ENCODE results near the gene OSBPL5.

OSBPL5 gene

GRCh38 chr11:3091081-3091845 lies 73.8 kb downstream of the OSBPL5 start:
- peaks cover 0 to 15% of the 10 kb centered on the region in 2 donors for H3K36me3 ChIP-seq (ENCODE audit: control insufficient read depth in 2 of 2, insufficient read depth in 2 of 2, low read length in 2 of 2)
- no peak overlapping the region for H3K27ac ChIP-seq (ENCODE audit: low read length)
- no peak overlapping the region for H3K9ac ChIP-seq (ENCODE audit: low read length in 2 of 2)
- H3K9me3 ChIP-seq (ENCODE audit: control insufficient read depth in 2 of 2, low read length in 2 of 2) = no peaks in the 10 kb centered on the region
- H3K4me3 ChIP-seq (ENCODE audit: low read length in 2 of 2) = no peak overlapping the region
- no peaks in the 10 kb centered on the region for H3K27me3 ChIP-seq (ENCODE audit: control insufficient read depth in 1 of 2, insufficient read depth in 2 of 2, low read length in 2 of 2)
- H3K4me1 ChIP-seq (ENCODE audit: control insufficient read depth, insufficient read depth, low read length) = no peaks in the 10 kb centered on the region

GRCh38 chr11:3090096-3090901 lies 74.8 kb downstream of the OSBPL5 start:
- H3K27me3 ChIP-seq (ENCODE audit: control insufficient read depth in 1 of 2, insufficient read depth in 2 of 2, low read length in 2 of 2) = no peaks in the 10 kb centered on the region
- H3K36me3 ChIP-seq (ENCODE audit: control insufficient read depth in 2 of 2, insufficient read depth in 2 of 2, low read length in 2 of 2) = peaks cover 0 to 12% of the 10 kb centered on the region in 2 donors
- H3K9ac ChIP-seq (ENCODE audit: low read length in 2 of 2) = no peak overlapping the region
- no peak overlapping the region for H3K27ac ChIP-seq (ENCODE audit: low read length)
- no peaks in the 10 kb centered on the region for H3K9me3 ChIP-seq (ENCODE audit: control insufficient read depth in 2 of 2, low read length in 2 of 2)
- H3K4me1 ChIP-seq (ENCODE audit: control insufficient read depth, insufficient read depth, low read length) = no peaks in the 10 kb centered on the region
- no peak overlapping the region for H3K4me3 ChIP-seq (ENCODE audit: low read length in 2 of 2)

DNA sequence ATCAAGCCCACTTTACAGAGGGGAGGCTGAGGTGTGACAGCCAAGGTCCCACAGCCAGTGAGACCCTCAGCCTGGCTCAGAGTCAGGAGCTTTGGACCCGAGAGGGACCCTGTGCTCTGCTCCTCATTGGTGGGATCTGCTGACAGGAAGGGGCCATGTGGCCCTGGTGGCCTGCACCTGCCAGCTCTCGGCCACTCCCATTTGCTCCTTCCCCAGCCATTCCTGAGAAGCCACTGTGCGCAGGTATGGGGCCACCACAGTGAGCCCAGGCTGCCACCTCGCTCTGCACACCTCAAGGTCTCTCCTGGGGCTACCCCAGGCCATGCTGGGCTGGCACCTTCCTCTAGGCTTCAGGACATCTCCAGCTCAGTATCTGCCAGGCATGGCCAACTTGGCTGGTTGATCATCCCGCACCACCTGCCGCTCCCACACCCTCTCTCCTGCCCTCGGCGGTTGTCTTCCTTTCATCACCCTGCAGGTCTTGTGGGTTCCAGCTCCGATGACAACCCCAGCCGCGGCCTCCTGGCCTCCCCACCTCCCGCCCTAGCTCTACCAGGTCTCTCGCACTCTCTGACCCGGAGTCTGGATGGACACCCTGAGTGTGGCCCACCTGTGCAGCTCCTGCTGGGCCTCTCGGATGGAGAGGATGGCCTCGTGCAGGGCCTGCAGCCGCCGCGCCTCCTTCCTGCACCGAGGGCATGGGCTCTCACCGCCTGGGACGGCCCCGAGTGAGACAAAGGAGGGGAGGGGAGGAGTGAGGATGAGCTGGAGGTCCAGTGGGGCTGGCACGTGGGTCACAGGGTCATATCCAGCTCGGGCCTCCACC lies 75.7 kb downstream of the OSBPL5 start:
- no peak overlapping the region for H3K4me3 ChIP-seq (ENCODE audit: low read length in 2 of 2)
- no peaks in the 10 kb centered on the region for H3K27me3 ChIP-seq (ENCODE audit: control insufficient read depth in 1 of 2, insufficient read depth in 2 of 2, low read length in 2 of 2)
- H3K9ac ChIP-seq (ENCODE audit: low read length in 2 of 2) = no peak overlapping the region
- no peaks in the 10 kb centered on the region for H3K4me1 ChIP-seq (ENCODE audit: control insufficient read depth, insufficient read depth, low read length)
- H3K36me3 ChIP-seq (ENCODE audit: control insufficient read depth in 2 of 2, insufficient read depth in 2 of 2, low read length in 2 of 2) = peaks cover 0 to 12% of the 10 kb centered on the region in 2 donors
- no peaks in the 10 kb centered on the region for H3K9me3 ChIP-seq (ENCODE audit: control insufficient read depth in 2 of 2, low read length in 2 of 2)
- H3K27ac ChIP-seq (ENCODE audit: low read length) = no peak overlapping the region

DNA sequence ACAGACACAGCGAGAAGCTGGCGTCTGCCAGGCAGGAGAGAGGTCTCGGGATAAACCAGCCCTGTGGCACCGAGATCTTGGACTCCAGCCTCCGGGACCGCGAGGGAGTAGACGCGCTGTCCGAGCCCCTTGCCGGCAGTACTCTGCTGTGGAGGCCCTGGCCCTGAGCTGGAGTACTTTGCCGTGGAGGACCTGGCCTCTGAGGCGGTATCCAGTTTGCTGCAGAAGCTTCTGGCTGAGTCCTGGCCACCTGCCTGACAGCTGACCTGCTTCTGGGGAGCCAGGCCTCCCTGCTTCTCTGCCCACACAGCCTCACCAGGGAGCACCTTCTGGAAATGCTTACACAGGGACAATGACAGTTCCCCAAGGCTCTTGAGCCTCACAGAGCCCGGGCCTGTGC lies 76.3 kb downstream of the OSBPL5 start:
- Histone ChIP-seq H3K9ac (ENCODE audit: low read length in 2 of 2) (no peak overlapping the region), H3K4me3 (ENCODE audit: low read length in 2 of 2) (no peak overlapping the region), H3K9me3 (ENCODE audit: control insufficient read depth in 2 of 2, low read length in 2 of 2) (no peaks in the 10 kb centered on the region), H3K27ac (ENCODE audit: low read length) (no peak overlapping the region), H3K4me1 (ENCODE audit: control insufficient read depth, insufficient read depth, low read length) (no peaks in the 10 kb centered on the region), H3K27me3 (ENCODE audit: control insufficient read depth in 1 of 2, insufficient read depth in 2 of 2, low read length in 2 of 2) (no peaks in the 10 kb centered on the region), H3K36me3 (ENCODE audit: control insufficient read depth in 2 of 2, insufficient read depth in 2 of 2, low read length in 2 of 2) (peaks cover 0 to 12% of the 10 kb centered on the region in 2 donors)

GRCh38 chr11:3087821-3088800 lies 77.0 kb downstream of the OSBPL5 start:
- no peak overlapping the region for H3K27ac ChIP-seq (ENCODE audit: low read length)
- no peak overlapping the region for H3K4me3 ChIP-seq (ENCODE audit: low read length in 2 of 2)
- H3K4me1 ChIP-seq (ENCODE audit: control insufficient read depth, insufficient read depth, low read length) = no peaks in the 10 kb centered on the region
- H3K27me3 ChIP-seq (ENCODE audit: control insufficient read depth in 1 of 2, insufficient read depth in 2 of 2, low read length in 2 of 2) = peaks cover 0 to 7% of the 10 kb centered on the region in 2 donors
- H3K9ac ChIP-seq (ENCODE audit: low read length in 2 of 2) = no peak overlapping the region
- H3K36me3 ChIP-seq (ENCODE audit: control insufficient read depth in 2 of 2, insufficient read depth in 2 of 2, low read length in 2 of 2) = peaks cover 0 to 12% of the 10 kb centered on the region in 2 donors
- H3K9me3 ChIP-seq (ENCODE audit: control insufficient read depth in 2 of 2, low read length in 2 of 2) = no peaks in the 10 kb centered on the region

GRCh38 chr11:3087373-3087772 lies 77.7 kb downstream of the OSBPL5 start:
- no peak overlapping the region for H3K9ac ChIP-seq (ENCODE audit: low read length in 2 of 2)
- H3K4me1 ChIP-seq (ENCODE audit: control insufficient read depth, insufficient read depth, low read length) = no peaks in the 10 kb centered on the region
- no peak overlapping the region for H3K27ac ChIP-seq (ENCODE audit: low read length)
- H3K36me3 ChIP-seq (ENCODE audit: control insufficient read depth in 2 of 2, insufficient read depth in 2 of 2, low read length in 2 of 2) = peaks cover 0 to 10% of the 10 kb centered on the region in 2 donors
- H3K4me3 ChIP-seq (ENCODE audit: low read length in 2 of 2) = no peak overlapping the region
- H3K9me3 ChIP-seq (ENCODE audit: control insufficient read depth in 2 of 2, low read length in 2 of 2) = no peaks in the 10 kb centered on the region
- peaks cover 0 to 7% of the 10 kb centered on the region in 2 donors for H3K27me3 ChIP-seq (ENCODE audit: control insufficient read depth in 1 of 2, insufficient read depth in 2 of 2, low read length in 2 of 2)

DNA sequence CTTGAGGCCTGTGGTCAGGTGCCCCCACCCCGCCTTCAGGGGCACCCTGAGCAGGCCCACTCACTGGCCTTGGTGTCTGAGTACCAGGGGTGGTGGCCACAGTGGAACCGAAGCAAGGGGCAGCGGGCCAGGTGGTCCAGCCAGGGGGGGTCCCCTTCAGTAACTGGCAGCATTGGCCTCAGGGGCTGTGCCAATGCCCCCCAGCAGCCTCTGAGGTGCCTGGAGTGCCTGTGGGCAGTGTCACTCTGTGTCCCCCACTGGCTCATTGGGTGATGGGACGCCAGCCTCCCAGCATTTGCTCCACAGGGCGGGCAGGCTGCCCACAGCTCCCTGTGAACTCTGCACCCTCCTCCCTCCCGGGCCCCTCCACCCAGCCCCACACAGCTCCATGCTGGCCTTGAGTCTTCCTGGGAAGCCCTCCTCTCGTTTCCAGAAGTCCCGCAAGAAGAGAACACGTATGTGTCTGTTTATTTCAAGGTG lies 78.4 kb downstream of the OSBPL5 start:
- Histone ChIP-seq H3K36me3 (ENCODE audit: control insufficient read depth in 2 of 2, insufficient read depth in 2 of 2, low read length in 2 of 2) (peaks cover 0 to 10% of the 10 kb centered on the region in 2 donors), H3K9me3 (ENCODE audit: control insufficient read depth in 2 of 2, low read length in 2 of 2) (no peaks in the 10 kb centered on the region), H3K9ac (ENCODE audit: low read length in 2 of 2) (no peak overlapping the region), H3K4me1 (ENCODE audit: control insufficient read depth, insufficient read depth, low read length) (no peaks in the 10 kb centered on the region), H3K27me3 (ENCODE audit: control insufficient read depth in 1 of 2, insufficient read depth in 2 of 2, low read length in 2 of 2) (peaks cover 2 to 7% of the 10 kb centered on the region in 2 donors), H3K4me3 (ENCODE audit: low read length in 2 of 2) (no peak overlapping the region), H3K27ac (ENCODE audit: low read length) (no peak overlapping the region)

- H3K4me1 ChIP-seq (ENCODE audit: control insufficient read depth, insufficient read depth, low read length) = no peaks in the 10 kb centered on the region
- H3K4me3 ChIP-seq (ENCODE audit: low read length in 2 of 2) = no peak overlapping the region
- H3K9me3 ChIP-seq (ENCODE audit: control insufficient read depth in 2 of 2, low read length in 2 of 2) = no peaks in the 10 kb centered on the region
- no peak overlapping the region for H3K27ac ChIP-seq (ENCODE audit: low read length)
- peaks cover 2 to 7% of the 10 kb centered on the region in 2 donors for H3K27me3 ChIP-seq (ENCODE audit: control insufficient read depth in 1 of 2, insufficient read depth in 2 of 2, low read length in 2 of 2)
- no peak overlapping the region for H3K9ac ChIP-seq (ENCODE audit: low read length in 2 of 2)
- peaks cover 0 to 10% of the 10 kb centered on the region in 2 donors for H3K36me3 ChIP-seq (ENCODE audit: control insufficient read depth in 2 of 2, insufficient read depth in 2 of 2, low read length in 2 of 2)
These were observed 79.0 kb downstream of the OSBPL5 start for GRCh38 chr11:3086114-3086513.

DNA sequence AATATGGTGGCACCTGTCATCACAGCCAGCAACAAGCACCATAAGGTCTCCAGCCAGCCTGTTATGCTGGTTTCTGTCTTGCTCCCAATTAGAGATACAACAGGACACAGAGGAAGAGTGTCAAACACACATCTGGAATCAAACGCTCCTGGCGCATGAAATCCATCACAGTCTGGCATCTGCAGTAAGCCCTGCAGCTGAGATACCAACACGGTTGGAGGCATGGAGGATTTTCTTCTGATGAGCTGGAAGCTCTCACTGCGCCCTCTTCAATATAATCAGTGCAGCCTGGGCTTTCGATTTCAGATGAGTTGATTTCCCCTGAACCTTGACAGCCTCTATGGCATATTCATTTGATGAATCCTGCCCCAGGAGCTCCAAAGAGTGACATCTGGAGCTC lies 80.1 kb downstream of the OSBPL5 start:
- no peak overlapping the region for H3K4me3 ChIP-seq (ENCODE audit: low read length in 2 of 2)
- H3K27ac ChIP-seq (ENCODE audit: low read length) = no peak overlapping the region

More for the DNA sequence above, 80.1 kb downstream of the OSBPL5 start:
- no peaks in the 10 kb centered on the region for H3K4me1 ChIP-seq (ENCODE audit: control insufficient read depth, insufficient read depth, low read length)
- H3K36me3 ChIP-seq (ENCODE audit: control insufficient read depth in 2 of 2, insufficient read depth in 2 of 2, low read length in 2 of 2) = peaks cover 0 to 6% of the 10 kb centered on the region in 2 donors
- H3K9ac ChIP-seq (ENCODE audit: low read length in 2 of 2) = no peak overlapping the region
- peaks cover 2 to 7% of the 10 kb centered on the region in 2 donors for H3K27me3 ChIP-seq (ENCODE audit: control insufficient read depth in 1 of 2, insufficient read depth in 2 of 2, low read length in 2 of 2)
- no peaks in the 10 kb centered on the region for H3K9me3 ChIP-seq (ENCODE audit: control insufficient read depth in 2 of 2, low read length in 2 of 2)

Measured in stomach smooth muscle (tissue), 2 donors.